ENCODE measurements around the gene RNF5. TPM values are rescaled to one million over a fixed set of nuclear protein-coding genes. Genes with fewer than 3 reads are reported as not detected.

The RNF5 gene
- total RNA-seq, 1 experiment from 2014 or later: 85.4 TPM

GRCh38 chr6:32167761-32168262 lies 10.4 kb upstream of the RNF5 start:
- no peak for TF ChIP-seq CTCF (IDR thresholded peaks at IDR 0.05; ENCODE audit: unreplicated experiment)
- intact Hi-C loops (cut with micrococcal nuclease; ENCODE audit: unreplicated experiment): no loop called here
- H3K4me3 Mint-ChIP-seq (ENCODE audit: low read depth, unreplicated experiment): no peak overlapping the region
- peaks cover 44% of the 10 kb centered on the region for H3K36me3 Mint-ChIP-seq (ENCODE audit: insufficient read depth, unreplicated experiment)
- H3K9me3 Mint-ChIP-seq (ENCODE audit: low read depth, unreplicated experiment): no peaks in the 10 kb centered on the region
- no peaks in the 10 kb centered on the region for H3K27me3 Mint-ChIP-seq (ENCODE audit: unreplicated experiment)
- BruUV-seq (replicated peaks): no TSS peak
- no peak overlapping the region for H3K27ac Mint-ChIP-seq (ENCODE audit: unreplicated experiment)
- no peak for DNase-seq
- CTCF ChIA-PET: interaction anchor here (0.7 kb wide), 1 partner anchor 337 kb away, joined by 3 read pairs; no protein-coding TSS in a partner anchor
- H3K4me1 Mint-ChIP-seq (ENCODE audit: low read depth, unreplicated experiment): peaks cover 4% of the 10 kb centered on the region

GRCh38 chr6:32168350-32168749 lies 9.9 kb upstream of the RNF5 start:
- H3K36me3 Mint-ChIP-seq (ENCODE audit: insufficient read depth, unreplicated experiment): peaks cover 40% of the 10 kb centered on the region
- DNase-seq: no peak
- no peak for TF ChIP-seq CTCF (IDR thresholded peaks at IDR 0.05; ENCODE audit: unreplicated experiment)
- H3K27me3 Mint-ChIP-seq (ENCODE audit: unreplicated experiment): no peaks in the 10 kb centered on the region
- intact Hi-C loops (cut with micrococcal nuclease; ENCODE audit: unreplicated experiment): no loop called here
- BruUV-seq (replicated peaks): TSS peak; percentile 63
- H3K27ac Mint-ChIP-seq (ENCODE audit: unreplicated experiment): no peak overlapping the region
- H3K4me3 Mint-ChIP-seq (ENCODE audit: low read depth, unreplicated experiment): no peak overlapping the region
- CTCF ChIA-PET: no interaction called here
- H3K9me3 Mint-ChIP-seq (ENCODE audit: low read depth, unreplicated experiment): no peaks in the 10 kb centered on the region
- H3K4me1 Mint-ChIP-seq (ENCODE audit: low read depth, unreplicated experiment): peaks cover 9% of the 10 kb centered on the region

- peak; percentile 28 for TF ChIP-seq CTCF (IDR thresholded peaks at IDR 0.05; ENCODE audit: unreplicated experiment)
- H3K27me3 Mint-ChIP-seq (ENCODE audit: unreplicated experiment): no peaks in the 10 kb centered on the region
- intact Hi-C loops (cut with micrococcal nuclease; ENCODE audit: unreplicated experiment): no loop called here
- H3K36me3 Mint-ChIP-seq (ENCODE audit: insufficient read depth, unreplicated experiment): peaks cover 43% of the 10 kb centered on the region
- no peak for DNase-seq
- CTCF ChIA-PET: no interaction called here
- H3K4me3 Mint-ChIP-seq (ENCODE audit: low read depth, unreplicated experiment): no peak overlapping the region
- no TSS peak for BruUV-seq (replicated peaks)
- H3K27ac Mint-ChIP-seq (ENCODE audit: unreplicated experiment): no peak overlapping the region
- H3K4me1 Mint-ChIP-seq (ENCODE audit: low read depth, unreplicated experiment): peaks cover 16% of the 10 kb centered on the region
- no peaks in the 10 kb centered on the region for H3K9me3 Mint-ChIP-seq (ENCODE audit: low read depth, unreplicated experiment)
Measured at GRCh38 chr6:32168807-32169591, 9.2 kb upstream of the RNF5 start.

GRCh38 chr6:32170294-32170693 lies 7.9 kb upstream of the RNF5 start:
- CTCF ChIA-PET: no interaction called here
- no peaks in the 10 kb centered on the region for H3K9me3 Mint-ChIP-seq (ENCODE audit: low read depth, unreplicated experiment)
- no peak for TF ChIP-seq CTCF (IDR thresholded peaks at IDR 0.05; ENCODE audit: unreplicated experiment)

More at GRCh38 chr6:32170294-32170693, 7.9 kb upstream of the RNF5 start:
- no peaks in the 10 kb centered on the region for H3K27me3 Mint-ChIP-seq (ENCODE audit: unreplicated experiment)
- H3K36me3 Mint-ChIP-seq (ENCODE audit: insufficient read depth, unreplicated experiment): peaks cover 48% of the 10 kb centered on the region
- intact Hi-C loops (cut with micrococcal nuclease; ENCODE audit: unreplicated experiment): no loop called here
- no peak overlapping the region for H3K4me3 Mint-ChIP-seq (ENCODE audit: low read depth, unreplicated experiment)
- no TSS peak for BruUV-seq (replicated peaks)
- peaks cover 21% of the 10 kb centered on the region for H3K4me1 Mint-ChIP-seq (ENCODE audit: low read depth, unreplicated experiment)
- no peak overlapping the region for H3K27ac Mint-ChIP-seq (ENCODE audit: unreplicated experiment)
- no peak for DNase-seq

Data from Calu3 (cell line).